Naive thymus-derived CD8-positive, alpha-beta T cell (primary cell): ENCODE data around the gene UBE2E3. TPM values are rescaled to one million over a fixed set of nuclear protein-coding genes. Genes with fewer than 3 reads are reported as not detected.
"Not testable (repeated sequence)": the region's sequence is repeated elsewhere in the genome, so short reads cannot be mapped to it uniquely, and the experiment has no call there.

Source experiments
- ATAC-seq, 2 donors: fragments of 150-1000 bp; cut with Tn5 transposase in 1 of 2; sonication (Bioruptor Pico), chemical (Tn5 transposase) in 1 of 2; 1 replicate in 1 of 2; 2 replicates in 1 of 2; pipeline ENCODE4 v1.10.0; 2021; ENCODE audit warnings: mild to moderate bottlenecking in 2 of 2, moderate library complexity in 2 of 2
- POLR2A ChIA-PET: fragments of 350-600 bp; sonication (Branson Sonifier 250); formaldehyde crosslinking; loops from one replicate; lab custom pipeline; 2021; ENCODE audit warnings: antibody characterized with exemption; lab: Charles Lee
- DNase-seq, 10 donors: peaks; one replicate each; pipeline versions ENCODE4 v3.0.0 to v3.0.0-alpha.2; 2020 to 2022
- H3K27ac Mint-ChIP-seq, 10 donors: one replicate each; pipeline ENCODE4 v1.8.0; 2020 to 2022; ENCODE audit warnings: mild to moderate bottlenecking in 10 of 10, mixed read lengths in 10 of 10, moderate library complexity in 4 of 10, inconsistent platforms in 1 of 10
- H3K27me3 Mint-ChIP-seq, 5 donors: one replicate each; pipeline ENCODE4 v1.8.0; 2021 to 2022; ENCODE audit warnings: mixed read lengths in 5 of 5
- H3K36me3 Mint-ChIP-seq, 3 donors: one replicate each; pipeline ENCODE4 v1.8.0; 2020 to 2022; ENCODE audit warnings: mixed read lengths in 3 of 3, mild to moderate bottlenecking in 2 of 3, inconsistent platforms in 1 of 3
- H3K4me1 Mint-ChIP-seq, 4 donors: one replicate each; pipeline ENCODE4 v1.8.0; 2021 to 2022; ENCODE audit warnings: mixed read lengths in 4 of 4
- H3K4me3 Mint-ChIP-seq, 10 donors: one replicate each; pipeline ENCODE4 v1.8.0; 2020 to 2022; ENCODE audit warnings: mild to moderate bottlenecking in 10 of 10, mixed read lengths in 10 of 10, moderate library complexity in 6 of 10, inconsistent platforms in 1 of 10
- H3K9me3 Mint-ChIP-seq, 9 donors: one replicate each; pipeline ENCODE4 v1.8.0; 2020 to 2022; ENCODE audit warnings: mixed read lengths in 9 of 9, mild to moderate bottlenecking in 3 of 9, inconsistent platforms in 1 of 9, moderate library complexity in 1 of 9
- polyA plus RNA-seq, 3 donors: library from polyadenylated mRNA; unstranded; fragments of 300-500 nt; fragmentation: Illumina TruSeq; gene quantifications; one replicate each; pipeline ENCODE4 v1.2.3, GENCODE V29; 2021
- total RNA-seq, 8 experiments: library from RNA in 2 of 8; stranded (reverse) in 2 of 8; gene quantifications; one replicate each; pipeline ENCODE4 v1.2.3 and lab custom pipeline; 2021 to 2026

UBE2E3 gene
- total and polyA plus RNA-seq, 5 experiments from 2014 or later, result 24.5 to 55.7 (median 39.8) TPM

- Mint-ChIP-seq H3K4me3 (no peak overlapping the region), H3K9me3 (no peaks in the 10 kb centered on the region), H3K4me1 (peaks cover 7 to 30% (median 20%) of the 10 kb centered on the region in 4 donors), H3K27me3 (no peaks in the 10 kb centered on the region), H3K36me3 (peaks cover 5 to 6% (median 5%) of the 10 kb centered on the region in 3 donors), H3K27ac (no peak overlapping the region)
- ATAC-seq (no peak), DNase-seq (no peak)
- POLR2A ChIA-PET, result no interaction called here
These were observed 24.9 kb downstream of the UBE2E3 start for GRCh38 chr2:181005326-181005655.

- no peak for ATAC-seq
- Mint-ChIP-seq H3K4me3 (no peak overlapping the region), H3K36me3 (peaks cover 5 to 6% (median 5%) of the 10 kb centered on the region in 3 donors), H3K27ac (no peak overlapping the region), H3K9me3 (no peaks in the 10 kb centered on the region), H3K4me1 (peaks cover 13 to 31% (median 23%) of the 10 kb centered on the region in 4 donors), H3K27me3 (no peaks in the 10 kb centered on the region)
- no peak for DNase-seq
- POLR2A ChIA-PET, result no interaction called here
These were observed 25.4 kb downstream of the UBE2E3 start for GRCh38 chr2:181005809-181006208.

GRCh38 chr2:181007086-181007837 is 26.9 kb downstream of the UBE2E3 start:
- H3K4me1 Mint-ChIP-seq, result peaks cover 19 to 37% (median 22%) of the 10 kb centered on the region in 4 donors

GRCh38 chr2:181008407-181008806 is 28.0 kb downstream of the UBE2E3 start:
- peaks cover 18 to 34% (median 23%) of the 10 kb centered on the region in 4 donors for H3K4me1 Mint-ChIP-seq
- H3K27me3 Mint-ChIP-seq, result no peaks in the 10 kb centered on the region
- POLR2A ChIA-PET, result no interaction called here

More at GRCh38 chr2:181007086-181007837, 26.9 kb downstream of the UBE2E3 start:
- no peak overlapping the region for H3K4me3 Mint-ChIP-seq
- no peaks in the 10 kb centered on the region for H3K27me3 Mint-ChIP-seq
- POLR2A ChIA-PET, result no interaction called here
- H3K27ac Mint-ChIP-seq, result no peak overlapping the region
- no peak for DNase-seq
- no peaks in the 10 kb centered on the region for H3K9me3 Mint-ChIP-seq
- peaks cover 0 to 5% (median 5%) of the 10 kb centered on the region in 3 donors for H3K36me3 Mint-ChIP-seq
- no peak for ATAC-seq

GRCh38 chr2:181021199-181021789 is 40.9 kb downstream of the UBE2E3 start:
- POLR2A ChIA-PET, result no interaction called here
- Mint-ChIP-seq H3K4me3 (no peak overlapping the region), H3K27ac (peak overlapping the region in 1 of 10 donors; percentile 57), H3K27me3 (no peaks in the 10 kb centered on the region), H3K36me3 (peaks cover 0 to 13% (median 2%) of the 10 kb centered on the region in 3 donors), H3K9me3 (peaks cover 0 to 11% (median 4%) of the 10 kb centered on the region in 9 donors), H3K4me1 (peaks cover 7 to 15% (median 12%) of the 10 kb centered on the region in 4 donors)
- DNase-seq (no peak), ATAC-seq (no peak)

More at GRCh38 chr2:181008407-181008806, 28.0 kb downstream of the UBE2E3 start:
- H3K27ac Mint-ChIP-seq, result peak overlapping the region in 1 of 10 donors; percentile 12
- peaks cover 0 to 2% (median 0%) of the 10 kb centered on the region in 9 donors for H3K9me3 Mint-ChIP-seq
- DNase-seq, result no peak
- peaks cover 0 to 5% (median 5%) of the 10 kb centered on the region in 3 donors for H3K36me3 Mint-ChIP-seq
- ATAC-seq, result no peak
- no peak overlapping the region for H3K4me3 Mint-ChIP-seq

- H3K27me3 Mint-ChIP-seq, result no peaks in the 10 kb centered on the region
- no peak overlapping the region for H3K4me3 Mint-ChIP-seq
- peaks cover 0 to 13% (median 2%) of the 10 kb centered on the region in 3 donors for H3K36me3 Mint-ChIP-seq
- H3K27ac Mint-ChIP-seq, result no peak overlapping the region
- H3K4me1 Mint-ChIP-seq, result peaks cover 4 to 8% (median 7%) of the 10 kb centered on the region in 4 donors
- DNase-seq (no peak), ATAC-seq (no peak)
- peaks cover 0 to 11% (median 4%) of the 10 kb centered on the region in 9 donors for H3K9me3 Mint-ChIP-seq
- POLR2A ChIA-PET, result no interaction called here
These were observed 42.2 kb downstream of the UBE2E3 start for GRCh38 chr2:181022652-181023051.

- Mint-ChIP-seq H3K4me3 (no peak overlapping the region), H3K27me3 (no peaks in the 10 kb centered on the region), H3K36me3 (peaks cover 0 to 13% (median 0%) of the 10 kb centered on the region in 3 donors), H3K4me1 (peaks cover 1 to 6% (median 4%) of the 10 kb centered on the region in 4 donors), H3K27ac (no peak overlapping the region), H3K9me3 (peaks cover 0 to 11% (median 4%) of the 10 kb centered on the region in 9 donors)
- DNase-seq (no peak), ATAC-seq (no peak)
- POLR2A ChIA-PET, result no interaction called here
These were observed 44.6 kb downstream of the UBE2E3 start for GRCh38 chr2:181025004-181025403.

GRCh38 chr2:181036445-181036844 is 56.0 kb downstream of the UBE2E3 start:
- ATAC-seq (no peak), DNase-seq (no peak)
- POLR2A ChIA-PET, result no interaction called here
- H3K4me1 Mint-ChIP-seq, result peaks cover 8 to 19% (median 15%) of the 10 kb centered on the region in 4 donors
- H3K4me3 Mint-ChIP-seq, result no peak overlapping the region
- no peak overlapping the region for H3K27ac Mint-ChIP-seq
- no peaks in the 10 kb centered on the region for H3K9me3 Mint-ChIP-seq
- H3K36me3 Mint-ChIP-seq, result peaks cover 0 to 4% (median 3%) of the 10 kb centered on the region in 3 donors
- H3K27me3 Mint-ChIP-seq, result no peaks in the 10 kb centered on the region

GRCh38 chr2:181036848-181037603 is 56.6 kb downstream of the UBE2E3 start:
- Mint-ChIP-seq H3K36me3 (peaks cover 0 to 4% (median 3%) of the 10 kb centered on the region in 3 donors), H3K27ac (no peak overlapping the region), H3K4me1 (peaks cover 6 to 21% (median 16%) of the 10 kb centered on the region in 4 donors), H3K4me3 (no peak overlapping the region), H3K27me3 (no peaks in the 10 kb centered on the region), H3K9me3 (no peaks in the 10 kb centered on the region)
- ATAC-seq (no peak), DNase-seq (no peak)
- POLR2A ChIA-PET, result no interaction called here

- Mint-ChIP-seq H3K27me3 (no peaks in the 10 kb centered on the region), H3K4me1 (peaks cover 6 to 22% (median 18%) of the 10 kb centered on the region in 4 donors), H3K9me3 (no peaks in the 10 kb centered on the region), H3K4me3 (no peak overlapping the region), H3K36me3 (peaks cover 0 to under 1% (median 0%) of the 10 kb centered on the region in 3 donors), H3K27ac (no peak overlapping the region)
- no peak for ATAC-seq
- POLR2A ChIA-PET, result no interaction called here
- no peak for DNase-seq
These were observed 57.5 kb downstream of the UBE2E3 start for GRCh38 chr2:181037922-181038321.

- no peaks in the 10 kb centered on the region for H3K27me3 Mint-ChIP-seq
- H3K4me3 Mint-ChIP-seq, result no peak overlapping the region
- no peak overlapping the region for H3K27ac Mint-ChIP-seq
- ATAC-seq, result no peak
- H3K9me3 Mint-ChIP-seq, result no peaks in the 10 kb centered on the region
- POLR2A ChIA-PET, result no interaction called here
- peaks cover 6 to 22% (median 18%) of the 10 kb centered on the region in 4 donors for H3K4me1 Mint-ChIP-seq
- no peaks in the 10 kb centered on the region for H3K36me3 Mint-ChIP-seq
- no peak for DNase-seq
These were observed 58.4 kb downstream of the UBE2E3 start for GRCh38 chr2:181038796-181039195.

- not testable (repeated sequence) for H3K27me3 Mint-ChIP-seq, H3K4me3 Mint-ChIP-seq
- H3K4me1 Mint-ChIP-seq, result peaks cover 6 to 24% (median 18%) of the 10 kb centered on the region in 4 donors
These were observed 60.4 kb downstream of the UBE2E3 start for GRCh38 chr2:181040839-181041238.

More at GRCh38 chr2:181040839-181041238, 60.4 kb downstream of the UBE2E3 start:
- H3K9me3 Mint-ChIP-seq, POLR2A ChIA-PET, ATAC-seq, DNase-seq, H3K27ac Mint-ChIP-seq, H3K36me3 Mint-ChIP-seq: not testable (repeated sequence)
